ENCODE measurements around the gene PLA2G6. TPM values are rescaled to one million over a fixed set of nuclear protein-coding genes. Genes with fewer than 3 reads are reported as not detected.

The PLA2G6 gene
- total RNA-seq, 1 experiment from 2014 or later: 24.1 TPM

- H2BK5ac ChIP-seq (ENCODE audit: insufficient read length, low read length): no peak overlapping the region
- no peak overlapping the region for H3K27ac ChIP-seq (ENCODE audit: insufficient read length, low read depth, low read length)
- no peak overlapping the region for H3T11ph ChIP-seq (ENCODE audit: low read length)
- Mint-ChIP-seq H3K36me3 (ENCODE audit: insufficient read depth in 1 of 3, low read depth in 3 of 3) (no peaks in the 10 kb centered on the region), H3K4me1 (peaks cover 9 to 22% of the 10 kb centered on the region in 2 experiments), H3K27ac (0 out of 7 replicates have a peak overlapping the region, but pooled peaks of 1 of the 3 experiments have one; percentile 7), H3K4me3 (no peak overlapping the region), H3K9me3 (peaks cover 5 to 12% of the 10 kb centered on the region in 2 experiments), H3K27me3 (ENCODE audit: low read depth) (peaks cover 12% of the 10 kb centered on the region)
- no peak overlapping the region for H3K18ac ChIP-seq (ENCODE audit: insufficient read length, low read depth, low read length)
- H4K91ac ChIP-seq (ENCODE audit: insufficient read length, low read depth, low read length): no peak overlapping the region
- H3K23me2 ChIP-seq (ENCODE audit: insufficient read length, low read depth, low read length, poor library complexity, severe bottlenecking): peaks cover under 1% of the 10 kb centered on the region
- H2BK120ac ChIP-seq (ENCODE audit: low read depth, low read length, poor library complexity, severe bottlenecking): no peak overlapping the region
- no peaks in the 10 kb centered on the region for H4K20me1 ChIP-seq (ENCODE audit: control insufficient read depth, insufficient read depth, insufficient read length)
- H3K56ac ChIP-seq (ENCODE audit: insufficient read length, low read depth, low read length): no peak overlapping the region
- no peak overlapping the region for H3K4ac ChIP-seq (ENCODE audit: low read depth, low read length)
- H2BK20ac ChIP-seq (ENCODE audit: low read depth, low read length, poor library complexity, severe bottlenecking): no peak overlapping the region
- no peak overlapping the region for H4K5ac ChIP-seq (ENCODE audit: insufficient read length, low read depth, low read length)
- H2AK5ac ChIP-seq (ENCODE audit: insufficient read length, low read length): no peak overlapping the region
- no peak overlapping the region for H3K23ac ChIP-seq (ENCODE audit: insufficient read length, low read depth, low read length)
- no peaks in the 10 kb centered on the region for H3K79me2 ChIP-seq (ENCODE audit: insufficient read depth, low read length)
- no peak overlapping the region for H4K8ac ChIP-seq (replicated peaks; ENCODE audit: insufficient read length, low read depth, low read length)
- H2BK12ac ChIP-seq (ENCODE audit: insufficient read length, low read depth, low read length): no peak overlapping the region
- no peak overlapping the region for H3K9ac ChIP-seq (ENCODE audit: extremely low read depth, insufficient read length, low read length)
- no peak overlapping the region for H3K14ac ChIP-seq (ENCODE audit: insufficient read depth, low read length)
- no peaks in the 10 kb centered on the region for H3K27me3 ChIP-seq (ENCODE audit: insufficient read depth, low read length)
- DNase-seq: no peak
- H3K4me2 ChIP-seq (ENCODE audit: insufficient read depth, insufficient read length, low read length): no peak overlapping the region
- H3K9me3 ChIP-seq (ENCODE audit: control insufficient read depth, low read depth, low read length): no peaks in the 10 kb centered on the region
- no peak overlapping the region for H2BK15ac ChIP-seq (ENCODE audit: low read depth, low read length)
- no CpG with 5 or more reads among the region's 5 CpGs for WGBS (ENCODE audit: extremely low coverage, insufficient read length, low lambda C conversion rate)
- peaks cover 2% of the 10 kb centered on the region; the same call in 1 of the 2 replicates for H3K4me1 ChIP-seq (ENCODE audit: insufficient read depth, low read length)
- TF ChIP-seq, protein P1, sequence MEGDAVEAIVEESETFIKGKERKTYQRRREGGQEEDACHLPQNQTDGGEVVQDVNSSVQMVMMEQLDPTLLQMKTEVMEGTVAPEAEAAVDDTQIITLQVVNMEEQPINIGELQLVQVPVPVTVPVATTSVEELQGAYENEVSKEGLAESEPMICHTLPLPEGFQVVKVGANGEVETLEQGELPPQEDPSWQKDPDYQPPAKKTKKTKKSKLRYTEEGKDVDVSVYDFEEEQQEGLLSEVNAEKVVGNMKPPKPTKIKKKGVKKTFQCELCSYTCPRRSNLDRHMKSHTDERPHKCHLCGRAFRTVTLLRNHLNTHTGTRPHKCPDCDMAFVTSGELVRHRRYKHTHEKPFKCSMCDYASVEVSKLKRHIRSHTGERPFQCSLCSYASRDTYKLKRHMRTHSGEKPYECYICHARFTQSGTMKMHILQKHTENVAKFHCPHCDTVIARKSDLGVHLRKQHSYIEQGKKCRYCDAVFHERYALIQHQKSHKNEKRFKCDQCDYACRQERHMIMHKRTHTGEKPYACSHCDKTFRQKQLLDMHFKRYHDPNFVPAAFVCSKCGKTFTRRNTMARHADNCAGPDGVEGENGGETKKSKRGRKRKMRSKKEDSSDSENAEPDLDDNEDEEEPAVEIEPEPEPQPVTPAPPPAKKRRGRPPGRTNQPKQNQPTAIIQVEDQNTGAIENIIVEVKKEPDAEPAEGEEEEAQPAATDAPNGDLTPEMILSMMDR (conservative IDR thresholded peaks at IDR 0.05): no peak
- H2AFZ ChIP-seq (ENCODE audit: low read length): no peak overlapping the region
- H3K79me1 ChIP-seq (ENCODE audit: insufficient read depth, low read depth, low read length, poor library complexity, severe bottlenecking): no peaks in the 10 kb centered on the region
Observed at GRCh38 chr22:38186429-38186828, 4.8 kb upstream of the PLA2G6 start.

All from H9 (cell line).